Measurements from ENCODE around the gene UBXN6.

GRCh38 chr19:4402171-4403004 is 55.2 kb downstream of the UBXN6 start, which contains the start of gene CHAF1A:
- TF ChIP-seq EZH2 (IDR thresholded peaks at IDR 0.05; ENCODE audit: low read depth, unreplicated experiment) (no peak), EZH2phosphoT487 (IDR thresholded peaks at IDR 0.05; ENCODE audit: unreplicated experiment) (no peak), CTCF (conservative IDR thresholded peaks at IDR 0.05; ENCODE audit: low read depth in 2 of 2) (no peak), POLR2AphosphoS5 (IDR thresholded peaks at IDR 0.05; ENCODE audit: low read depth) (peak; percentile 60), REST (IDR thresholded peaks at IDR 0.05; ENCODE audit: unreplicated experiment) (no peak), ZNF331 (CRISPR knock-in tag; IDR thresholded peaks at IDR 0.05; ENCODE audit: low read depth) (no peak), ETS1 (IDR thresholded peaks at IDR 0.05) (no peak), CREB1 (CRISPR knock-in tag; IDR thresholded peaks at IDR 0.05; ENCODE audit: low read depth) (peak; percentile 93), STAT1 (IDR thresholded peaks at IDR 0.05; ENCODE audit: unreplicated experiment) (no peak), JUNB (IDR thresholded peaks at IDR 0.05; ENCODE audit: unreplicated experiment) (no peak), ZNF114 (CRISPR knock-in tag; IDR thresholded peaks at IDR 0.05) (no peak), NANOG (IDR thresholded peaks at IDR 0.05; ENCODE audit: borderline replicate concordance) (no peak), ZNF462 (CRISPR knock-in tag; IDR thresholded peaks at IDR 0.05) (no peak)
